Neutrophil (primary cell): ENCODE measurements around the gene NPAS3.

Experiments
- H3K27ac ChIP-seq: fragments of 200-600 bp; sonication (generic); 2 replicates; pipeline ENCODE4 v1.5.1; 2016; ENCODE audit warnings: mild to moderate bottlenecking, moderate library complexity
- H3K27me3 ChIP-seq: fragments of 200-600 bp; sonication (generic); 2 replicates; pipeline ENCODE4 v1.6.0; 2016; ENCODE audit warnings: mild to moderate bottlenecking
- H3K36me3 ChIP-seq: fragments of 200-600 bp; sonication (generic); 2 replicates; pipeline ENCODE4 v1.5.1; 2017
- H3K4me1 ChIP-seq, 2 experiments: fragments of 200-600 bp in 1 of 2; sonication (generic) in 1 of 2; 1 replicate in 1 of 2; 2 replicates in 1 of 2; pipeline versions ENCODE4 v1.5.1 to v1.6.1; 2013 to 2016; ENCODE audit warnings: low read depth in 1 of 2, low read length in 1 of 2, mild to moderate bottlenecking in 1 of 2, moderate library complexity in 1 of 2; ENCODE audit not compliant: control insufficient read depth in 1 of 2, insufficient read depth in 1 of 2
- H3K4me3 ChIP-seq, 2 experiments: fragments of 200-600 bp in 1 of 2; sonication (generic) in 1 of 2; 1 replicate in 1 of 2; 2 replicates in 1 of 2; pipeline ENCODE4 v1.5.1; 2013 to 2016; ENCODE audit warnings: low read depth in 1 of 2, low read length in 1 of 2, mild to moderate bottlenecking in 1 of 2, moderate library complexity in 1 of 2
- H3K9me3 ChIP-seq: fragments of 200-600 bp; sonication (generic); 2 replicates; pipeline ENCODE4 v1.5.1; 2016
- CTCF ChIP-seq: fragments of 200-600 bp; sonication (generic); IDR thresholded peaks from 2 replicates; pipeline ENCODE4 v1.5.1; 2016; ENCODE audit warnings: antibody characterized with exemption

NPAS3 gene

DNA sequence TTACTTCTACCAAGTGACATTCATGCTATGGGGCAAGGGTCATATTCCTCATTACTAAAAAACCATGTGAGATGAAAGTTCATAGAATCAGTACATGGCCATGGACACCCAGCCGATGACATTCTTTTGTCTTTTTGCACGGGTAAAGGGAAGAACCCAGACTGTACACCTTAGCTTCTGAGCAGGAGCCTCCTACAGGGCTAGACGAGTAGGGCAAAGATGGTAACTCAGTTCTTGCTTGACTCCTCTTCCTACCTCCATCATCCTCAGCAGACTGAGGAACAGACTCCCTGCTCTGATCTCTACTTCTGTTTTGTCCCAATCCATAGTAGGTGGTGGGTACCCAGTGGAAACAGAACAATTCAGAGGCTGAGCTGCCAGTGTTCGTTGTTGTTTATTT lies 281.3 kb downstream of the NPAS3 start:
- Histone ChIP-seq H3K36me3 (no peaks in the 10 kb centered on the region), H3K4me1 (no peaks in the 10 kb centered on the region), H3K27ac (no peak overlapping the region), H3K27me3 (no peaks in the 10 kb centered on the region), H3K4me3 (no peak overlapping the region), H3K9me3 (no peaks in the 10 kb centered on the region)
- TF ChIP-seq CTCF, result no peak

GRCh38 chr14:33229269-33229929 lies 290.7 kb downstream of the NPAS3 start:
- no peak overlapping the region for H3K27ac ChIP-seq
- H3K4me1 ChIP-seq, result no peaks in the 10 kb centered on the region
- no peaks in the 10 kb centered on the region for H3K9me3 ChIP-seq
- no peak for TF ChIP-seq CTCF
- H3K27me3 ChIP-seq, result no peaks in the 10 kb centered on the region
- H3K36me3 ChIP-seq, result no peaks in the 10 kb centered on the region
- no peak overlapping the region for H3K4me3 ChIP-seq

- Histone ChIP-seq H3K27me3 (no peaks in the 10 kb centered on the region), H3K9me3 (no peaks in the 10 kb centered on the region)
These were observed 291.3 kb downstream of the NPAS3 start for GRCh38 chr14:33230021-33230420.

GRCh38 chr14:33232031-33232430 lies 293.4 kb downstream of the NPAS3 start:
- no peak for TF ChIP-seq CTCF
- Histone ChIP-seq H3K27me3 (no peaks in the 10 kb centered on the region), H3K4me3 (no peak overlapping the region), H3K4me1 (no peaks in the 10 kb centered on the region), H3K36me3 (no peaks in the 10 kb centered on the region), H3K27ac (no peak overlapping the region), H3K9me3 (no peaks in the 10 kb centered on the region)

More at GRCh38 chr14:33230021-33230420, 291.3 kb downstream of the NPAS3 start:
- Histone ChIP-seq H3K27ac (no peak overlapping the region), H3K36me3 (no peaks in the 10 kb centered on the region), H3K4me3 (no peak overlapping the region), H3K4me1 (no peaks in the 10 kb centered on the region)
- no peak for TF ChIP-seq CTCF

GRCh38 chr14:33237115-33237740 lies 298.5 kb downstream of the NPAS3 start:
- no peak overlapping the region for H3K4me3 ChIP-seq
- no peaks in the 10 kb centered on the region for H3K36me3 ChIP-seq
- H3K27me3 ChIP-seq, result no peaks in the 10 kb centered on the region
- H3K27ac ChIP-seq, result no peak overlapping the region
- H3K4me1 ChIP-seq, result no peaks in the 10 kb centered on the region
- H3K9me3 ChIP-seq, result no peaks in the 10 kb centered on the region
- no peak for TF ChIP-seq CTCF
